Naive B cell (primary cell): ENCODE measurements around the gene RNGTT. TPM values are rescaled to one million over a fixed set of nuclear protein-coding genes. Genes with fewer than 3 reads are reported as not detected.

ENCODE experiments used
- ATAC-seq, 2 donors: fragments of 150-1000 bp; cut with Tn5 transposase; 2 replicates each; pipeline ENCODE4 v1.10.0; 2021; ENCODE audit warnings: low read depth in 2 of 2, mild to moderate bottlenecking in 2 of 2, moderate library complexity in 2 of 2
- DNase-seq: peaks from one replicate; pipeline ENCODE4 v3.0.0; 2022
- H3K27ac Mint-ChIP-seq, 6 donors: one replicate each; pipeline ENCODE4 v1.8.0; 2020 to 2022; ENCODE audit warnings: mild to moderate bottlenecking in 6 of 6, mixed read lengths in 6 of 6, moderate library complexity in 5 of 6, inconsistent platforms in 2 of 6
- H3K27me3 Mint-ChIP-seq, 3 donors: one replicate each; pipeline ENCODE4 v1.8.0; 2021 to 2022; ENCODE audit warnings: mixed read lengths in 3 of 3, mild to moderate bottlenecking in 1 of 3
- H3K36me3 Mint-ChIP-seq, 2 donors: one replicate each; pipeline ENCODE4 v1.8.0; 2020 to 2022; ENCODE audit warnings: mixed read lengths in 2 of 2, inconsistent platforms in 1 of 2, mild to moderate bottlenecking in 1 of 2
- H3K4me1 Mint-ChIP-seq, 3 donors: one replicate each; pipeline ENCODE4 v1.8.0; 2020 to 2022; ENCODE audit warnings: mixed read lengths in 3 of 3, inconsistent platforms in 1 of 3, mild to moderate bottlenecking in 1 of 3, moderate library complexity in 1 of 3
- H3K4me3 Mint-ChIP-seq, 8 donors: one replicate each; pipeline ENCODE4 v1.8.0; 2020 to 2022; ENCODE audit warnings: mild to moderate bottlenecking in 8 of 8, mixed read lengths in 8 of 8, moderate library complexity in 8 of 8, inconsistent platforms in 2 of 8
- H3K9me3 Mint-ChIP-seq, 7 donors: one replicate each; pipeline ENCODE4 v1.8.0; 2020 to 2022; ENCODE audit warnings: mixed read lengths in 7 of 7, mild to moderate bottlenecking in 5 of 7, inconsistent platforms in 2 of 7, moderate library complexity in 1 of 7
- polyA plus RNA-seq, 6 donors: library from polyadenylated mRNA; unstranded; fragments of 300-500 nt; fragmentation: Illumina TruSeq; gene quantifications; one replicate each; pipeline ENCODE4 v1.2.3, GENCODE V29; 2021; ENCODE audit warnings: low read depth in 6 of 6

Gene RNGTT
- polyA plus RNA-seq, 6 donors from 2014 or later: 17.9 to 59.8 (median 40.0) TPM

GRCh38 chr6:88653936-88654335, 309.5 kb downstream of the RNGTT start:
- no peak for DNase-seq
- H3K4me1 Mint-ChIP-seq: peaks cover 0 to 2% (median 0%) of the 10 kb centered on the region in 3 donors
- no peaks in the 10 kb centered on the region for H3K27me3 Mint-ChIP-seq
- no peak for ATAC-seq
- no peak overlapping the region for H3K4me3 Mint-ChIP-seq
- peak overlapping the region in 1 of 6 donors; percentile 22 for H3K27ac Mint-ChIP-seq
- H3K9me3 Mint-ChIP-seq: peaks cover under 1 to 29% (median 19%) of the 10 kb centered on the region in 7 donors
- H3K36me3 Mint-ChIP-seq: peaks cover 26 to 31% of the 10 kb centered on the region in 2 donors

GRCh38 chr6:88651400-88651799, 312.0 kb downstream of the RNGTT start:
- no peak for DNase-seq
- H3K4me3 Mint-ChIP-seq: no peak overlapping the region
- peaks cover 9 to 13% of the 10 kb centered on the region in 2 donors for H3K36me3 Mint-ChIP-seq
- H3K27ac Mint-ChIP-seq: no peak overlapping the region
- no peaks in the 10 kb centered on the region for H3K27me3 Mint-ChIP-seq
- no peak for ATAC-seq
- peaks cover 0 to 5% (median 4%) of the 10 kb centered on the region in 3 donors for H3K4me1 Mint-ChIP-seq
- H3K9me3 Mint-ChIP-seq: peaks cover 0 to 10% (median 1%) of the 10 kb centered on the region in 7 donors

- Mint-ChIP-seq H3K27ac (no peak overlapping the region), H3K4me1 (peaks cover 0 to 5% (median 4%) of the 10 kb centered on the region in 3 donors), H3K9me3 (peaks cover 0 to 11% (median under 1%) of the 10 kb centered on the region in 7 donors), H3K27me3 (no peaks in the 10 kb centered on the region), H3K36me3 (peaks cover 8 to 13% of the 10 kb centered on the region in 2 donors), H3K4me3 (no peak overlapping the region)
- ATAC-seq: no peak
- DNase-seq: no peak
Observed at GRCh38 chr6:88650979-88651378, 312.4 kb downstream of the RNGTT start.

GRCh38 chr6:88650029-88650619, 313.3 kb downstream of the RNGTT start:
- Mint-ChIP-seq H3K4me3 (no peak overlapping the region), H3K36me3 (peaks cover 8 to 13% of the 10 kb centered on the region in 2 donors), H3K27ac (peak overlapping the region in 1 of 6 donors; percentile 52), H3K4me1 (peaks cover 0 to 5% (median 4%) of the 10 kb centered on the region in 3 donors), H3K27me3 (no peaks in the 10 kb centered on the region), H3K9me3 (peaks cover 0 to 12% (median 2%) of the 10 kb centered on the region in 7 donors)
- ATAC-seq: no peak
- DNase-seq: no peak

- no peaks in the 10 kb centered on the region for H3K27me3 Mint-ChIP-seq
- H3K4me3 Mint-ChIP-seq: peak overlapping the region in 7 of 8 donors; percentile 26 to 85 (median 60)
- H3K4me1 Mint-ChIP-seq: peaks cover 18 to 44% (median 42%) of the 10 kb centered on the region in 3 donors
- ATAC-seq (peak; percentile 87 to 89), DNase-seq (peak; percentile 40)
- H3K27ac Mint-ChIP-seq: peak overlapping the region; percentile 76 to 97 (median 84)
- H3K36me3 Mint-ChIP-seq: no peaks in the 10 kb centered on the region
- peaks cover 0 to 4% (median 0%) of the 10 kb centered on the region in 7 donors for H3K9me3 Mint-ChIP-seq
Observed at GRCh38 chr6:88641178-88641903, 322.1 kb downstream of the RNGTT start.

GRCh38 chr6:88637761-88638545, 325.5 kb downstream of the RNGTT start:
- Mint-ChIP-seq H3K4me1 (peaks cover 13 to 42% (median 32%) of the 10 kb centered on the region in 3 donors), H3K4me3 (no peak overlapping the region), H3K27ac (no peak overlapping the region), H3K9me3 (no peaks in the 10 kb centered on the region), H3K27me3 (no peaks in the 10 kb centered on the region), H3K36me3 (no peaks in the 10 kb centered on the region)
- no peak for DNase-seq
- no peak for ATAC-seq

- Mint-ChIP-seq H3K9me3 (no peaks in the 10 kb centered on the region), H3K27me3 (no peaks in the 10 kb centered on the region), H3K4me3 (no peak overlapping the region), H3K27ac (peak overlapping the region in 1 of 6 donors; percentile 17), H3K4me1 (peaks cover 19 to 44% (median 35%) of the 10 kb centered on the region in 3 donors), H3K36me3 (no peaks in the 10 kb centered on the region)
- ATAC-seq (no peak), DNase-seq (no peak)
Observed at GRCh38 chr6:88636871-88637270, 326.5 kb downstream of the RNGTT start.

- peaks cover 0 to 4% of the 10 kb centered on the region in 2 donors for H3K36me3 Mint-ChIP-seq
- H3K4me3 Mint-ChIP-seq: no peak overlapping the region
- H3K27ac Mint-ChIP-seq: no peak overlapping the region
- ATAC-seq (no peak), DNase-seq (no peak)
- no peaks in the 10 kb centered on the region for H3K9me3 Mint-ChIP-seq
- peaks cover 25 to 33% (median 30%) of the 10 kb centered on the region in 3 donors for H3K4me1 Mint-ChIP-seq
- no peaks in the 10 kb centered on the region for H3K27me3 Mint-ChIP-seq
Observed at GRCh38 chr6:88633782-88634181, 329.6 kb downstream of the RNGTT start.

- Mint-ChIP-seq H3K4me1 (peaks cover 31 to 33% (median 32%) of the 10 kb centered on the region in 3 donors), H3K36me3 (peaks cover 0 to 5% of the 10 kb centered on the region in 2 donors), H3K27ac (peak overlapping the region in 5 of 6 donors; percentile 55 to 87 (median 75)), H3K9me3 (no peaks in the 10 kb centered on the region), H3K4me3 (peak overlapping the region in 4 of 8 donors; percentile 1 to 66 (median 52)), H3K27me3 (no peaks in the 10 kb centered on the region)
- DNase-seq (no peak), ATAC-seq (no peak)
Observed at GRCh38 chr6:88631830-88632229, 331.6 kb downstream of the RNGTT start.

GRCh38 chr6:88629838-88630494, 333.5 kb downstream of the RNGTT start:
- Mint-ChIP-seq H3K27me3 (no peaks in the 10 kb centered on the region), H3K36me3 (peaks cover 5 to 7% of the 10 kb centered on the region in 2 donors), H3K27ac (peak overlapping the region in 1 of 6 donors; percentile 83), H3K9me3 (no peaks in the 10 kb centered on the region), H3K4me1 (peaks cover 32 to 35% (median 33%) of the 10 kb centered on the region in 3 donors), H3K4me3 (peak overlapping the region in 2 of 8 donors; percentile 20 to 53)
- ATAC-seq (peak; percentile 61 to 65), DNase-seq (no peak)

GRCh38 chr6:88626460-88626859, 337.0 kb downstream of the RNGTT start:
- H3K27me3 Mint-ChIP-seq: no peaks in the 10 kb centered on the region
- no peak for ATAC-seq
- H3K36me3 Mint-ChIP-seq: peaks cover 16 to 20% of the 10 kb centered on the region in 2 donors
- H3K9me3 Mint-ChIP-seq: peaks cover 0 to 5% (median 0%) of the 10 kb centered on the region in 7 donors
- DNase-seq: no peak
- H3K27ac Mint-ChIP-seq: peak overlapping the region in 1 of 6 donors; percentile 18
- H3K4me3 Mint-ChIP-seq: no peak overlapping the region
- peaks cover 22 to 29% (median 27%) of the 10 kb centered on the region in 3 donors for H3K4me1 Mint-ChIP-seq

- H3K4me1 Mint-ChIP-seq: peaks cover 13 to 26% (median 14%) of the 10 kb centered on the region in 3 donors
- peak overlapping the region in 1 of 6 donors; percentile 12 for H3K27ac Mint-ChIP-seq
- H3K36me3 Mint-ChIP-seq: peaks cover 11 to 20% of the 10 kb centered on the region in 2 donors
- no peak overlapping the region for H3K4me3 Mint-ChIP-seq
- DNase-seq (no peak), ATAC-seq (no peak)
- H3K9me3 Mint-ChIP-seq: peaks cover 0 to 9% (median 0%) of the 10 kb centered on the region in 7 donors
- H3K27me3 Mint-ChIP-seq: no peaks in the 10 kb centered on the region
Observed at GRCh38 chr6:88623531-88623930, 339.9 kb downstream of the RNGTT start.
